Common myeloid progenitor, CD34-positive (primary cell): ENCODE results near the gene MYCT1.
A peak's percentile ranks its signal among the peaks of the same experiment; 100 is the strongest.
"Not testable (repeated sequence)": the region's sequence is repeated elsewhere in the genome, so short reads cannot be mapped to it uniquely, and the experiment has no call there.

Experiments used
- CTCF ChIA-PET: fragments of 350-600 bp; sonication (Branson Sonifier 250); formaldehyde crosslinking; loops from one replicate; lab custom pipeline; 2021; ENCODE audit warnings: antibody characterized with exemption; lab: Charles Lee
- POLR2A ChIA-PET: fragments of 350-600 bp; sonication (Branson Sonifier 250); formaldehyde crosslinking; loops from one replicate; lab custom pipeline; 2021; ENCODE audit warnings: antibody characterized with exemption; lab: Charles Lee
- DNase-seq, 3 donors: peaks; one replicate each; pipeline versions ENCODE4 v3.0.0 to v3.0.0-alpha.2; 2013
- H3K27ac ChIP-seq, 2 experiments: 1 replicate in 1 of 2; 2 replicates in 1 of 2; pipeline ENCODE4 v1.7.0; 2013; ENCODE audit warnings: inconsistent platforms in 2 of 2, low read length in 2 of 2, mild to moderate bottlenecking in 2 of 2, low read depth in 1 of 2, moderate library complexity in 1 of 2; ENCODE audit not compliant: severe bottlenecking in 2 of 2, insufficient read depth in 1 of 2, poor library complexity in 1 of 2
- H3K27me3 ChIP-seq, 5 experiments: replicated peaks in 2 of 5; 1 replicate in 3 of 5; 2 replicates in 2 of 5; pipeline versions ENCODE4 v1.6.1 to v1.7.0; 2013; ENCODE audit warnings: low read length in 4 of 5, mild to moderate bottlenecking in 2 of 5, moderate library complexity in 2 of 5, inconsistent platforms in 1 of 5; ENCODE audit not compliant: insufficient read depth in 5 of 5, control insufficient read depth in 4 of 5
- H3K36me3 ChIP-seq, 4 experiments: 1 replicate in 2 of 4; 2 replicates in 2 of 4; pipeline versions ENCODE4 v1.6.1 to v1.7.0; 2013; ENCODE audit warnings: low read length in 3 of 4, control low read depth in 1 of 4, mild to moderate bottlenecking in 1 of 4; ENCODE audit not compliant: control insufficient read depth in 4 of 4, insufficient read depth in 4 of 4
- H3K4me1 ChIP-seq, 4 experiments: 1 replicate in 3 of 4; 2 replicates in 1 of 4; pipeline versions ENCODE4 v1.6.1 to v1.7.1; 2013; ENCODE audit warnings: low read length in 3 of 4, mild to moderate bottlenecking in 3 of 4, control low read depth in 1 of 4, inconsistent platforms in 1 of 4, moderate library complexity in 1 of 4; ENCODE audit not compliant: control insufficient read depth in 4 of 4, insufficient read depth in 4 of 4; ENCODE audit errors: control extremely low read depth in 1 of 4
- H3K4me3 ChIP-seq, 7 experiments: 1 replicate in 4 of 7; 2 replicates in 3 of 7; pipeline versions ENCODE4 v1.5.1 to v1.7.0; 2013; ENCODE audit warnings: mild to moderate bottlenecking in 7 of 7, low read length in 6 of 7, moderate library complexity in 6 of 7, inconsistent platforms in 2 of 7, low read depth in 2 of 7, control low read depth in 1 of 7; ENCODE audit not compliant: insufficient read depth in 4 of 7, control insufficient read depth in 1 of 7; ENCODE audit errors: extremely low read depth in 1 of 7
- H3K9me3 ChIP-seq, 5 experiments: 1 replicate in 4 of 5; 2 replicates in 1 of 5; pipeline versions ENCODE4 v1.6.1 to v1.7.1; 2013; ENCODE audit warnings: low read length in 4 of 5, mild to moderate bottlenecking in 2 of 5, inconsistent platforms in 1 of 5, low read depth in 1 of 5, moderate library complexity in 1 of 5; ENCODE audit not compliant: control insufficient read depth in 4 of 5, insufficient read depth in 2 of 5; ENCODE audit errors: control extremely low read depth in 1 of 5
- whole genome bisulfite sequencing: methylation state at CpG from one replicate; pipeline ENCODE4 v1.1.5; 2013; ENCODE audit not compliant: insufficient coverage; 5-methylcytosine and 5-hydroxymethylcytosine counted together

The MYCT1 gene

GRCh38 chr6:152680151-152680550 is 17.5 kb upstream of the MYCT1 start:
- 100% methylated on average over 1 of the region's 1 CpG for WGBS
- Histone ChIP-seq H3K27me3 (no peaks in the 10 kb centered on the region), H3K9me3 (no peaks in the 10 kb centered on the region), H3K4me3 (no peak overlapping the region), H3K27ac (no peak overlapping the region), H3K4me1 (peaks cover 0 to 2% (median 0%) of the 10 kb centered on the region in 4 experiments), H3K36me3 (no peaks in the 10 kb centered on the region)
- CTCF ChIA-PET = interaction anchor here (1.7 kb wide), 1 partner anchor 9 kb away, joined by 4 read pairs; no protein-coding TSS in a partner anchor
- no peak for DNase-seq
- POLR2A ChIA-PET = no interaction called here

GRCh38 chr6:152680879-152681517 is 16.7 kb upstream of the MYCT1 start:
- no peaks in the 10 kb centered on the region for H3K36me3 ChIP-seq
- CTCF ChIA-PET = interaction anchor here (1.1 kb wide), 1 partner anchor 33 kb away, joined by 4 read pairs; no protein-coding TSS in a partner anchor
- DNase-seq = no peak
- no peak overlapping the region for H3K4me3 ChIP-seq
- H3K4me1 ChIP-seq = peaks cover 0 to 2% (median 0%) of the 10 kb centered on the region in 4 experiments
- no peaks in the 10 kb centered on the region for H3K9me3 ChIP-seq
- no peak overlapping the region for H3K27ac ChIP-seq
- no peaks in the 10 kb centered on the region for H3K27me3 ChIP-seq
- POLR2A ChIA-PET = no interaction called here
- 76% methylated on average over 3 of the region's 3 CpGs for WGBS

GRCh38 chr6:152682141-152682540 is 15.6 kb upstream of the MYCT1 start:
- POLR2A ChIA-PET = no interaction called here

GRCh38 chr6:152682935-152683334 is 14.8 kb upstream of the MYCT1 start:
- H3K27ac ChIP-seq, DNase-seq, H3K9me3 ChIP-seq, H3K4me3 ChIP-seq, H3K27me3 ChIP-seq, POLR2A ChIA-PET, H3K4me1 ChIP-seq, H3K36me3 ChIP-seq, CTCF ChIA-PET: not testable (repeated sequence)
- whole genome bisulfite sequencing = 94% methylated on average over 3 of the region's 8 CpGs

More at GRCh38 chr6:152682141-152682540, 15.6 kb upstream of the MYCT1 start:
- no peaks in the 10 kb centered on the region for H3K9me3 ChIP-seq
- H3K4me3 ChIP-seq = no peak overlapping the region
- H3K27ac ChIP-seq = no peak overlapping the region
- no peak for DNase-seq
- no peaks in the 10 kb centered on the region for H3K36me3 ChIP-seq
- CTCF ChIA-PET = interaction anchor here (0.7 to 1.1 kb wide), 2 partner anchors 18 to 35 kb away, joined by 3 to 4 read pairs; no protein-coding TSS in a partner anchor
- 95% methylated on average over 8 of the region's 8 CpGs for WGBS
- H3K4me1 ChIP-seq = peaks cover 0 to 2% (median 0%) of the 10 kb centered on the region in 4 experiments
- no peaks in the 10 kb centered on the region for H3K27me3 ChIP-seq

GRCh38 chr6:152685819-152686218 is 11.9 kb upstream of the MYCT1 start:
- Histone ChIP-seq H3K9me3 (no peaks in the 10 kb centered on the region), H3K4me1 (peaks cover 0 to 2% (median 0%) of the 10 kb centered on the region in 4 experiments), H3K27me3 (no peaks in the 10 kb centered on the region), H3K36me3 (no peaks in the 10 kb centered on the region), H3K27ac (no peak overlapping the region), H3K4me3 (no peak overlapping the region)
- ChIA-PET POLR2A (no interaction called here), CTCF (no interaction called here)
- WGBS = 99% methylated on average over 12 of the region's 12 CpGs
- no peak for DNase-seq

GRCh38 chr6:152695372-152696045 is 2.2 kb upstream of the MYCT1 start:
- no peaks in the 10 kb centered on the region for H3K36me3 ChIP-seq
- peak overlapping the region in 6 of 7 experiments; percentile 2 to 61 (median 21) for H3K4me3 ChIP-seq
- DNase-seq = peak; percentile 55 to 89 (median 82)
- no CpG with 5 or more reads among the region's 3 CpGs for WGBS
- H3K9me3 ChIP-seq = no peaks in the 10 kb centered on the region
- POLR2A ChIA-PET = no interaction called here
- CTCF ChIA-PET = interaction anchor here (1.2 to 2.1 kb wide), 2 partner anchors 18 to 26 kb away, joined by 3 to 5 read pairs; no protein-coding TSS in a partner anchor
- peaks cover 4 to 34% (median 12%) of the 10 kb centered on the region in 4 experiments for H3K4me1 ChIP-seq
- H3K27me3 ChIP-seq = no peaks in the 10 kb centered on the region
- H3K27ac ChIP-seq = peak overlapping the region; percentile 17 to 74

- peak overlapping the region in 1 of 7 experiments; percentile 37 for H3K4me3 ChIP-seq
- peak overlapping the region; percentile 96 to 97 for H3K27ac ChIP-seq
- no peaks in the 10 kb centered on the region for H3K27me3 ChIP-seq
- ChIA-PET CTCF (interaction anchor here (1.5 kb wide), 1 partner anchor 159 kb away, joined by 3 read pairs; no protein-coding TSS in a partner anchor), POLR2A (no interaction called here)
- H3K9me3 ChIP-seq = no peaks in the 10 kb centered on the region
- peaks cover 7 to 39% (median 13%) of the 10 kb centered on the region in 4 experiments for H3K4me1 ChIP-seq
- WGBS = 100% methylated on average over 1 of the region's 2 CpGs
- no peak for DNase-seq
- H3K36me3 ChIP-seq = no peaks in the 10 kb centered on the region
These were observed 1.2 kb upstream of the MYCT1 start for GRCh38 chr6:152696522-152696921.
